ENCODE results near the gene MED1. TPM values are rescaled to one million over a fixed set of nuclear protein-coding genes. Genes with fewer than 3 reads are reported as not detected.

The MED1 gene
- total RNA-seq, 1 donor from 2014 or later, result 12.3 TPM

GRCh38 chr17:39364236-39365025, 86.6 kb downstream of the MED1 start:
- DNase-seq (ENCODE audit: low spot score), result no peak

DNA sequence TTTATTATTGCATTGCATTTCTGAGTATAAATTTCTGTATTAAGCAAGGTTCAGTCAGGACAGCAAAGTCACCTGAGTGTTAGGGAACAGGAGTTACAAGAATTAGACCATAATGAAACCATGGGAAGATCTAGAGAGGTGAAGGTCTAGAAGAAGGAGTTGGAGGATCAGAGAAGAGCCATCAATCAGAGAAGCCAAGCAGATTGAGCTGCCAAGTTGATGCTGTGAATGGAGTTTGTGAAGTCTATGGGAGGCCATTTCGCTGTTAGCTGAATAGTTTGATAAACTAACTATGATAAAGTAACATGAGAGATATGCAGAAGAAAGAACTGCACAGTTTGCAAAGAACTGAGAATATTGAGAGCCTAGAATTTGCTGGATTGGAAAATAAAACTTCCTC, 90.0 kb downstream of the MED1 start:
- no peak for DNase-seq (ENCODE audit: low spot score)

GRCh38 chr17:39360537-39360936, 90.5 kb downstream of the MED1 start:
- no peak for DNase-seq (ENCODE audit: low spot score)

- no peak for DNase-seq (ENCODE audit: low spot score)
Measured at GRCh38 chr17:39359994-39360393, 91.1 kb downstream of the MED1 start.

- no peak for DNase-seq (ENCODE audit: low spot score)
Measured at GRCh38 chr17:39357986-39358385, 93.1 kb downstream of the MED1 start.

- no peak for DNase-seq (ENCODE audit: low spot score)
Measured at GRCh38 chr17:39357488-39357887, 93.6 kb downstream of the MED1 start.

Other genes with a start within 250 kb of the MED1 start
- 0.24 TPM for gene STAC2, start 225.3 kb downstream of the MED1 start, total RNA-seq (ENCODE audit: insufficient read depth, low replicate concordance)
- 29.9 TPM for gene FBXL20, start 49.6 kb downstream of the MED1 start, total RNA-seq (ENCODE audit: insufficient read depth, low replicate concordance)
- 19.0 TPM for gene CDK12, start 10.2 kb upstream of the MED1 start, total RNA-seq (ENCODE audit: insufficient read depth, low replicate concordance)
- 1.4 TPM for gene NEUROD2, start 156.7 kb upstream of the MED1 start, total RNA-seq (ENCODE audit: insufficient read depth, low replicate concordance)
- gene PPP1R1B, start 175.7 kb upstream of the MED1 start, total RNA-seq (ENCODE audit: insufficient read depth, low replicate concordance), result 6.5 TPM
- gene STARD3, start 185.9 kb upstream of the MED1 start, total RNA-seq (ENCODE audit: insufficient read depth, low replicate concordance), result 20.5 TPM
- 0.24 TPM for gene TCAP, start 214.1 kb upstream of the MED1 start, total RNA-seq (ENCODE audit: insufficient read depth, low replicate concordance)
- not detected for gene PNMT, start 217.2 kb upstream of the MED1 start, total RNA-seq (ENCODE audit: insufficient read depth, low replicate concordance)
- gene PGAP3, start 236.8 kb upstream of the MED1 start, total RNA-seq (ENCODE audit: insufficient read depth, low replicate concordance), result 12.8 TPM
- 36.8 TPM for gene ERBB2, start 248.8 kb upstream of the MED1 start, total RNA-seq (ENCODE audit: insufficient read depth, low replicate concordance)